NB4 (cell line): Measurements from ENCODE around the gene ADGRL3.

Experiments
- MYC ChIP-seq: IDR thresholded peaks from 2 replicates; pipeline ENCODE4 v1.6.1; 2011; ENCODE audit warnings: low read depth, low read length
- POLR2A ChIP-seq: IDR thresholded peaks from 2 replicates; pipeline ENCODE4 v1.6.1; 2011; ENCODE audit warnings: mild to moderate bottlenecking; ENCODE audit not compliant: insufficient read length; ENCODE audit errors: extremely low read depth
- TF ChIP-seq, protein P1 (sequence below): IDR thresholded peaks from one replicate; pipeline ENCODE4 v1.5.1; 2012; ENCODE audit warnings: low read depth, low read length
- TF ChIP-seq, protein P2 (sequence below): IDR thresholded peaks from 2 replicates; pipeline ENCODE4 v1.6.1; 2011; ENCODE audit warnings: low read depth, low read length

DNA sequence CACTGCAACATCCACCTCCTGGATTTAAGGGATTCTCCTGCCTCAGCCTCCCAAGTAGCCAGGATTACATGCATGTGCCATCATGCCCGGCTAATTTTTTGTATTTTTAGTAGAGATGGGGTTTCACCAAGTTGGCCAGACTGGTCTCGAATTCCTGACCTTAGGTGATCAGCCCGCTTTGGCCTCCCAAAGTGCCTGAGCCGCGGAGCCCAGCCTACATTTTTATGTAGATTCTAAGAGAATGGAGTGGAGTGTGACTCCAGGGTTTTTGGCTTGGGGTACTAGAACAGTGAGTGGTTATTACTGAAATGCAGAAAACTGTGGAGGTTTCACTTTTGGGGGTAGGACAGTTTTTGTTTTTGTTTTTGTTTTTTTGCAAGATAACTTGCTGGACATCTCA, 806.0 kb downstream of the ADGRL3 start:
- TF ChIP-seq, protein P1, sequence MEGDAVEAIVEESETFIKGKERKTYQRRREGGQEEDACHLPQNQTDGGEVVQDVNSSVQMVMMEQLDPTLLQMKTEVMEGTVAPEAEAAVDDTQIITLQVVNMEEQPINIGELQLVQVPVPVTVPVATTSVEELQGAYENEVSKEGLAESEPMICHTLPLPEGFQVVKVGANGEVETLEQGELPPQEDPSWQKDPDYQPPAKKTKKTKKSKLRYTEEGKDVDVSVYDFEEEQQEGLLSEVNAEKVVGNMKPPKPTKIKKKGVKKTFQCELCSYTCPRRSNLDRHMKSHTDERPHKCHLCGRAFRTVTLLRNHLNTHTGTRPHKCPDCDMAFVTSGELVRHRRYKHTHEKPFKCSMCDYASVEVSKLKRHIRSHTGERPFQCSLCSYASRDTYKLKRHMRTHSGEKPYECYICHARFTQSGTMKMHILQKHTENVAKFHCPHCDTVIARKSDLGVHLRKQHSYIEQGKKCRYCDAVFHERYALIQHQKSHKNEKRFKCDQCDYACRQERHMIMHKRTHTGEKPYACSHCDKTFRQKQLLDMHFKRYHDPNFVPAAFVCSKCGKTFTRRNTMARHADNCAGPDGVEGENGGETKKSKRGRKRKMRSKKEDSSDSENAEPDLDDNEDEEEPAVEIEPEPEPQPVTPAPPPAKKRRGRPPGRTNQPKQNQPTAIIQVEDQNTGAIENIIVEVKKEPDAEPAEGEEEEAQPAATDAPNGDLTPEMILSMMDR, result no peak
- TF ChIP-seq POLR2A (no peak), MYC (no peak)
- TF ChIP-seq, protein P2, sequence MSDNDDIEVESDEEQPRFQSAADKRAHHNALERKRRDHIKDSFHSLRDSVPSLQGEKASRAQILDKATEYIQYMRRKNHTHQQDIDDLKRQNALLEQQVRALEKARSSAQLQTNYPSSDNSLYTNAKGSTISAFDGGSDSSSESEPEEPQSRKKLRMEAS, result no peak
